ENCODE measurements around the gene PLLP.

GRCh38 chr16:57216968-57217367, 67.5 kb downstream of the PLLP start:
- no peak for TF ChIP-seq JUND (IDR thresholded peaks at IDR 0.05; ENCODE audit: low read depth, low read length)
- no peak for TF ChIP-seq CHD2 (IDR thresholded peaks at IDR 0.05; ENCODE audit: borderline replicate concordance, low read depth, low read length)
- no peak for TF ChIP-seq BHLHE40 (IDR thresholded peaks at IDR 0.05; ENCODE audit: borderline replicate concordance in 1 of 2, low read depth in 2 of 2, low read length in 1 of 2)
- TF ChIP-seq CTCF (IDR thresholded peaks at IDR 0.05 in 2 of 3, conservative IDR thresholded peaks at IDR 0.05 in 1 of 3; ENCODE audit: control insufficient read depth in 2 of 3, extremely low read depth in 1 of 3, insufficient read depth in 1 of 3, low read depth in 3 of 3, low read length in 3 of 3), result no peak
- TF ChIP-seq YY1 (IDR thresholded peaks at IDR 0.05; ENCODE audit: low read depth, low read length), result no peak
- TF ChIP-seq TCF3 (IDR thresholded peaks at IDR 0.05; ENCODE audit: borderline replicate concordance, insufficient read depth, low read depth, low read length), result no peak
- no peak for TF ChIP-seq RAD21 (IDR thresholded peaks at IDR 0.05; ENCODE audit: insufficient read depth, low read depth, low read length)
- no peak for TF ChIP-seq POLR2AphosphoS2 (IDR thresholded peaks at IDR 0.05; ENCODE audit: low read depth, low read length)
- no peak for TF ChIP-seq RFX5 (IDR thresholded peaks at IDR 0.05; ENCODE audit: low read depth, low read length)
- no peak for TF ChIP-seq DPF2 (IDR thresholded peaks at IDR 0.05)
